ENCODE results near the gene B3GAT2.
"Not testable (repeated sequence)": the region's sequence is repeated elsewhere in the genome, so short reads cannot be mapped to it uniquely, and the experiment has no call there.

The B3GAT2 gene

GRCh38 chr6:70956451-70957283 lies at the start of gene B3GAT2:
Gene B3GAT2 (minus strand): TSS chr6:70957060. CDS start chr6:70956429, 631 bp downstream.
- DNase-seq = no peak

GRCh38 chr6:70998148-70998547 lies 41.3 kb upstream of the B3GAT2 start:
- DNase-seq = no peak

GRCh38 chr6:70997379-70997778 lies 40.5 kb upstream of the B3GAT2 start:
- DNase-seq = no peak

- DNase-seq = no peak
These were observed 39.2 kb upstream of the B3GAT2 start for GRCh38 chr6:70996106-70996505.

- DNase-seq = no peak
These were observed 38.6 kb upstream of the B3GAT2 start for GRCh38 chr6:70995411-70995810.

- DNase-seq = no peak
These were observed 34.4 kb upstream of the B3GAT2 start for GRCh38 chr6:70991253-70991652.

GRCh38 chr6:70985156-70985555 lies 28.3 kb upstream of the B3GAT2 start:
- DNase-seq = no peak

- DNase-seq = no peak
These were observed 25.9 kb upstream of the B3GAT2 start for GRCh38 chr6:70982747-70983146.

GRCh38 chr6:70980727-70981126 lies 23.9 kb upstream of the B3GAT2 start:
- no peak for DNase-seq

- DNase-seq = no peak
These were observed 16.7 kb upstream of the B3GAT2 start for GRCh38 chr6:70973604-70974003.

- no peak for DNase-seq
These were observed 10.2 kb upstream of the B3GAT2 start for GRCh38 chr6:70967049-70967448.

GRCh38 chr6:70957284-70957617 lies 391 bp upstream of the B3GAT2 start:
- no peak for DNase-seq

GRCh38 chr6:70956191-70956450 lies 739 bp downstream of the B3GAT2 start:
- no peak for DNase-seq

GRCh38 chr6:70955441-70956190 lies 1.2 kb downstream of the B3GAT2 start:
- peak; percentile 77 to 79 for DNase-seq

GRCh38 chr6:70954750-70955149 lies 2.1 kb downstream of the B3GAT2 start:
- no peak for DNase-seq

- DNase-seq = no peak
These were observed 2.7 kb downstream of the B3GAT2 start for GRCh38 chr6:70954176-70954575.

GRCh38 chr6:70952608-70953165 lies 4.2 kb downstream of the B3GAT2 start:
- no peak for DNase-seq

GRCh38 chr6:70944321-70944720 lies 12.5 kb downstream of the B3GAT2 start:
- not testable (repeated sequence) for DNase-seq

GRCh38 chr6:70933853-70934252 lies 23.0 kb downstream of the B3GAT2 start:
- DNase-seq = no peak

GRCh38 chr6:70905742-70906141 lies 51.1 kb downstream of the B3GAT2 start:
- DNase-seq = no peak

- no peak for DNase-seq
These were observed 53.0 kb downstream of the B3GAT2 start for GRCh38 chr6:70903665-70904452.

GRCh38 chr6:70901324-70901723 lies 55.5 kb downstream of the B3GAT2 start:
- no peak for DNase-seq

GRCh38 chr6:70900047-70900446 lies 56.8 kb downstream of the B3GAT2 start:
- DNase-seq = no peak
